Thymus (tissue), 11 donors: Measurements from ENCODE around the gene BCAT1. TPM values are rescaled to one million over a fixed set of nuclear protein-coding genes. Genes with fewer than 3 reads are reported as not detected.

ENCODE experiments used
- DNase-seq, 9 donors: peaks; one replicate each; pipeline ENCODE4 v3.0.0-alpha.2; 2013; ENCODE audit warnings: low spot score in 9 of 9, low read depth in 6 of 9, missing footprints in 1 of 9
- H3K27ac ChIP-seq, 2 donors: one replicate each; pipeline ENCODE4 v1.5.1; 2013; ENCODE audit warnings: control low read depth in 1 of 2, low read depth in 1 of 2, low read length in 1 of 2, mild to moderate bottlenecking in 1 of 2, moderate library complexity in 1 of 2
- H3K27me3 ChIP-seq, 2 donors: one replicate each; pipeline ENCODE4 v1.5.1; 2013; ENCODE audit warnings: low read length in 1 of 2; ENCODE audit not compliant: control insufficient read depth in 2 of 2, insufficient read depth in 1 of 2
- H3K36me3 ChIP-seq, 2 donors: one replicate each; pipeline ENCODE4 v1.5.1; 2013; ENCODE audit warnings: low read length in 1 of 2, mild to moderate bottlenecking in 1 of 2, moderate library complexity in 1 of 2; ENCODE audit not compliant: control insufficient read depth in 2 of 2, insufficient read depth in 2 of 2
- H3K4me1 ChIP-seq, 2 donors: one replicate each; pipeline ENCODE4 v1.5.1; 2013; ENCODE audit warnings: low read length in 2 of 2; ENCODE audit not compliant: control insufficient read depth in 2 of 2, insufficient read depth in 2 of 2
- H3K4me3 ChIP-seq, 2 donors: one replicate each; pipeline ENCODE4 v1.5.1; 2013; ENCODE audit warnings: low read length in 2 of 2, control low read depth in 1 of 2, mild to moderate bottlenecking in 1 of 2
- H3K9me3 ChIP-seq, 2 donors: one replicate each; pipeline ENCODE4 v1.5.1; 2013; ENCODE audit warnings: low read length in 1 of 2, mild to moderate bottlenecking in 1 of 2; ENCODE audit not compliant: control insufficient read depth in 2 of 2, insufficient read depth in 1 of 2
- WGBS: extraction: QIAGEN DNeasy Blood & Tissue Kit; methylation state at CpG from one replicate; pipeline ENCODE4 v1.1.7; 2013; 5-methylcytosine and 5-hydroxymethylcytosine counted together
- polyA plus RNA-seq: library from polyadenylated mRNA; stranded (reverse); fragments of 200-250 nt; gene quantifications from one replicate; pipeline ENCODE4 v1.2.3, GENCODE V29; 2013
- total RNA-seq: library from RNA; stranded (reverse); fragments of 120-200 nt; gene quantifications from one replicate; pipeline ENCODE4 v1.2.4, GENCODE V29; 2013
- donor health status: healthy.

Gene BCAT1
- total and polyA plus RNA-seq, 2 donors: 6.0 to 18.5 TPM

DNA sequence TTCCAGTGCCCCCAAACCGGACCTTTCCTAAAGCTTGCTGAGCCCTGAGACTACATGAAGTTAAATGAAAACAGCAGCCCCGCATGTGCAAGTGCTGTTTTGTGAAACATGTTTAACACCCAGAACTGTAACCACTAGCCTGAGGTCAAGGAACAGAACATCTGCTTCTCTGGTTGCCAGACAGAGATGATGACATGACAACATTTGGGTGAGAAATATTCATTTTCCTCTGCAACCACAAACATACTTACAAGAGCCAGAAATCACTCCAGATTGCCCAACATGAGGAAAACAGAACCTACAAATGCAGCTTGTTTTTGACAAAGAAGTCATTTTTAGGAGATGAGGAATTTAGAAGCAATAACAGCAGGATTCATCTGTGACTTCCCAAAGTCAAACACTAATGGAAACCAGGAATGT lies 110.4 kb downstream of the BCAT1 start:
- peak in 1 of 9 donors; percentile 28 for DNase-seq
- Histone ChIP-seq H3K4me1 (no peaks in the 10 kb centered on the region), H3K36me3 (peaks cover 0 to 5% of the 10 kb centered on the region in 2 donors), H3K27me3 (no peaks in the 10 kb centered on the region), H3K9me3 (no peaks in the 10 kb centered on the region), H3K4me3 (no peak overlapping the region), H3K27ac (no peak overlapping the region)
- 29% methylated on average over 2 of the region's 2 CpGs for WGBS

DNA sequence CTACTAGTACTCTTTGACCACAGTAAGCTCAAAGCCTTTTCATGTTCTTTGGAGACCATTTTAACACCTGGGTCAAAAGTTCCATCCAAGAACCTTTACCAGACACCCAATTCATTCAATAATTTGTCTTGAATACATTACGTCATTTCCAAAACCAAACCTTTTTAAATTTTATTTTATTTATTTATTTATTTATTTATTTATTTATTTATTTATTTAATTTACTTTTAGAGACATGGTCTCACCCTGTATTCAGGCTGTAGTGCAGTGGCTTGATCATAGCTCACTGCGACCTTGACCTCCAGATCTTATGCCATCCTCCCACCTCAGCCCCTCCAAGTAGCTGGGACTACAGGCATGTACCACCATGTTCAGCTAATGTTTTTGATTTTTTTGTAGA lies 113.5 kb downstream of the BCAT1 start:
- DNase-seq: no peak
- over 99% methylated on average over 2 of the region's 2 CpGs for WGBS
- Histone ChIP-seq H3K4me1 (no peaks in the 10 kb centered on the region), H3K4me3 (no peak overlapping the region), H3K27ac (no peak overlapping the region), H3K36me3 (no peaks in the 10 kb centered on the region), H3K27me3 (no peaks in the 10 kb centered on the region), H3K9me3 (no peaks in the 10 kb centered on the region)

DNA sequence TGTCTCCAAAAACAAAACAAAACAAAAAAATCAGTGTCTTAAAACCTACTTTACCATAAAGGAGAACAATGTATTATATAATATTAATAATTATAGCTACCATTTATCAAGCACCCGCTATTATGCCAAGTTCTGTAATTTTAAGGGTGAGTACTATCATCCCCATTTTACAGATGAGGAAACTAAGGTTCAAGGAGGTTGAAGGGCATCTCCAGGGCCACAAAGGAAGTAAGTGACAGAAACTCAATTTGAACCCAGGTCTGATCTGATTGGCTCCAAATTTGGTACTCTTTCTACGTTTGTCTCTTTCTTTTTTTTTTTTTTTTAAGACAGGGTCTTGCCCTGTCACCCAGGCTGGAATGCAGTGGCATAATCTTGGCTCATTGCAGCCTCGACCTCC lies 115.4 kb downstream of the BCAT1 start:
- Histone ChIP-seq H3K4me3 (no peak overlapping the region), H3K36me3 (no peaks in the 10 kb centered on the region), H3K4me1 (no peaks in the 10 kb centered on the region), H3K27me3 (no peaks in the 10 kb centered on the region), H3K27ac (no peak overlapping the region), H3K9me3 (no peaks in the 10 kb centered on the region)
- DNase-seq: no peak
- over 99% methylated on average over 3 of the region's 3 CpGs for WGBS

DNA sequence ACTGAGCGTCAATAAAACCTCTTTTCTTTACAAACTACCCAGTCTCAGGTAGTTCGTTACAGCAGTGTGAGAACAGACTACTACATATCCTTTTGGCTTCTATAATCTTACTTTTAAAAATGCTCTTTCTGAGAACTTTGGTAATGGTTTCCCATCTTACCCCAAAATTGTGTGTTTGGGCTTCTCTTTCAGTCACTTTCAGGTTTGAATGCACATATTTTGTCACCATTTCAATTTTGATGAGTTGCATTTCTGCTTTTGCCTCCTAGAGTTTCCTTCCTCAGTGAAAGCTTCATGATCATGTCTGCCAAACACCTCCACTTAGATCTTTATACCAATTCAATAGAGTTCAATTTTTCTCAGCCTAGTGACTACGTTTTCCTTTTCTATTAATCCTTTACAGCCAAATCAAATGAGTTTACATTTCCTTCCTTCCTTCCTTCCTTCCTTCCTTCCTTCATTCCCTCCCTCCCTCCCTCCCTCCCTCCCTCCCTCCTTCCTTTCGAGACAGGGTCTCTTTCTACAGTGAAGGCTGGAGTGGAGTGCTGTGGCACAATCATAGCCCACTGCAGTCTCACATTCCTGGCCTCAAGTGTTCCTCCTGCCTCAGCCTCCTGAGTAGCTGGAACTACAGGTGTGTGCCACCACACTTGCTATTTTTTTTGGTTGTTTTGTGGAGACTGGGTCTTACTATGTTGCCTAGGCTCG lies 124.9 kb downstream of the BCAT1 start:
- WGBS: 79% methylated on average over 5 of the region's 5 CpGs

DNA sequence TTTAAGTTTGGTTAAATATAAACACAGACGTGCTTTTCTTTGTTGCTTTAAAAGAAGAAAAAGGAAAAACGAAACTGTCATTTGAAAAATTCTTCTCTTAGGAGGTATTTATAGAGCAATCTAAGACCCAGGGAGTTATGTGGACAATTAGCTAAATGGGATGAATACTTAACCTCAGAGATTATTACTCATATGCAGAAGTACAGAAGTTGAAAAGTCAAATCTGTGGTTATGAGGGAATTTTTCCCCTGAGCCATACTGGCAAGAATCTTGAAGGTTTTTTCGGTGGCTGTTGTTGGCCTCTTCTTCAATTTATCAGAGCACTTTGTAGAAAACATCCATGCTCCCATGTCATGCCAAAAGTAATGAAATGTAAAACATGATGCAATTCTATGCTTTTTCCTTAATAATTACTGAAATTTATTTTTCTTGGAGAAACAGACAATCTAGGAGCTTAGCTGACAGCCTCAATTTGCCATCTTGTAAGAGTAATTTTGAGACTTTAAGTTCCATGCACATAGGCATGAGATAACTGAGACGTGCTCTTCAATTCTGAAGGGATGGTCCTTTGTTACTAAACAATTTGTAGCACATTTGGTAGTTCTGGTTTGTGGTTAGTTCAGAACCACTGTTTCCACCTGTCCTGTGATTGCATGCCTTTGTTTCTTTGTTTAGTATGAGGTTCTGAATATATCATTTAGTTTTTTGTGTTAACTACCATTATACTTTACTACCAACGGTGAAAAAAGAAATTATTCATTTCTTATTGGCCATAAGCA lies 126.6 kb downstream of the BCAT1 start:
- Histone ChIP-seq H3K9me3 (no peaks in the 10 kb centered on the region), H3K27me3 (no peaks in the 10 kb centered on the region), H3K4me3 (no peak overlapping the region), H3K27ac (no peak overlapping the region), H3K36me3 (peaks cover 0 to 2% of the 10 kb centered on the region in 2 donors), H3K4me1 (no peaks in the 10 kb centered on the region)
- WGBS: 94% methylated on average over 5 of the region's 5 CpGs
- no peak for DNase-seq

More for the DNA sequence above, 124.9 kb downstream of the BCAT1 start:
- Histone ChIP-seq H3K4me1 (no peaks in the 10 kb centered on the region), H3K4me3 (no peak overlapping the region), H3K9me3 (no peaks in the 10 kb centered on the region), H3K27ac (no peak overlapping the region), H3K27me3 (no peaks in the 10 kb centered on the region), H3K36me3 (peaks cover 0 to 2% of the 10 kb centered on the region in 2 donors)
- no peak for DNase-seq

DNA sequence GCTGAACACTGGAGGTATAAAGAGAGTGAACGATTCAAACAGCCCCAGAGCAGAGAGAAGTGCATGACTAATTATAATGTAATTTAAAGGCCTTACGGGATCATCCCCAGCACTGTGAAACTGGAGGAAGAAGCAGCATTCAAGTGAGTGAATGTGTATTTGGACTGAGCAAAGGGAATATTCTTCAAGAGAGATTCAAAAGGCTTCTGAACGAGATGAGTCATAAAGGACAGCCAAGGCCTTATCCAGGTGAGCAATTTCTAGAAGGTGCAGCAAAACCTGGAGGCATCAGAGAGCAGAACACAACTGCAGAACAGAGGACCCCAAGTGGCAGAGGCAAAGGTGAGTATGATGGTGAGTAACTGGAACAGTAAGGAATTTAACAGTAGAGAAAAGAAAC lies 127.2 kb downstream of the BCAT1 start:
- Histone ChIP-seq H3K27me3 (no peaks in the 10 kb centered on the region), H3K36me3 (peaks cover 0 to 2% of the 10 kb centered on the region in 2 donors), H3K4me1 (no peaks in the 10 kb centered on the region), H3K4me3 (no peak overlapping the region), H3K27ac (no peak overlapping the region), H3K9me3 (no peaks in the 10 kb centered on the region)
- no peak for DNase-seq
- 96% methylated on average over 3 of the region's 3 CpGs for WGBS

DNA sequence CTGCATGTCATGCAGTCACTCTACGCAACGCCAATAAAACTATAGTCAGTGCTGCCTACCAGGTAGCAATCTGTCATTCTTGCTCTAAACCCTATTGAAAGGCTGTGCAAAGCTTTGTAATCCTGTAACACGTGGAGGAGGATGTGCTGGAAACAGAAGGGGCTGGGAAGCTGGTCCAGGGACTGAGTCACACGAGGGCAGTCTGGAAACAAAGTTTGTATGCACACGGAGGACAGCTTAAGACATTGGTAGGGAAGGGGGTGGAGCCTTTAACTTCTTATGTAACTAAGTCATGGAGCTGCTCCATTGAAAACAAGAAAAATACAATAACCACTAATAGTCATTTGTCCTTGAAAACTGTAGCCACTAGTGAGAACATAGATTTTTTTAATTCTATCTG lies 128.0 kb downstream of the BCAT1 start:
- 96% methylated on average over 5 of the region's 5 CpGs for WGBS
- no peaks in the 10 kb centered on the region for H3K9me3 ChIP-seq
- H3K4me1 ChIP-seq: no peaks in the 10 kb centered on the region
- no peak overlapping the region for H3K4me3 ChIP-seq
- no peak overlapping the region for H3K27ac ChIP-seq
- H3K27me3 ChIP-seq: no peaks in the 10 kb centered on the region
- peaks cover 0 to under 1% of the 10 kb centered on the region in 2 donors for H3K36me3 ChIP-seq
- no peak for DNase-seq

DNA sequence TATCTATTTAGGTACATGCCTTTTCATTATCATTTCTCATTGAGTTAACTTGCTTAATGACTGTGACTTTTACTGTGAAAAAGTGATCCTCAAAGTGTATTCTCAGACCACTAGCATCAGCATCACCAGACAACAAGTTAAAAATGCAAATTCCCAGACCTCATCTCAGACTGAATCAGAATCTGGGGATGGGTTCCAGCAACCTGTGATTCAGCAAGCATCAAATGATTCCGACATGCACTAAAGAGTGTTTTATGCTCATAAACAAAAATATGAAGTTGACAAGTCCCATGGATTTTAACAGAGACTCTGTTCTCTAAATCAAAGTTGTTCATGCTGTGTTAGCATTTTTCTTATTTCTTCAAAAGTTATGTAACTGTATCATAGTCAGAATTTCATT lies 130.6 kb downstream of the BCAT1 start:
- H3K9me3 ChIP-seq: no peaks in the 10 kb centered on the region
- H3K4me3 ChIP-seq: no peak overlapping the region
- no peaks in the 10 kb centered on the region for H3K27me3 ChIP-seq
- peaks cover 0 to 5% of the 10 kb centered on the region in 2 donors for H3K4me1 ChIP-seq
- H3K27ac ChIP-seq: no peak overlapping the region
- H3K36me3 ChIP-seq: no peaks in the 10 kb centered on the region
- no peak for DNase-seq
- WGBS: 96% methylated on average over 1 of the region's 1 CpG

DNA sequence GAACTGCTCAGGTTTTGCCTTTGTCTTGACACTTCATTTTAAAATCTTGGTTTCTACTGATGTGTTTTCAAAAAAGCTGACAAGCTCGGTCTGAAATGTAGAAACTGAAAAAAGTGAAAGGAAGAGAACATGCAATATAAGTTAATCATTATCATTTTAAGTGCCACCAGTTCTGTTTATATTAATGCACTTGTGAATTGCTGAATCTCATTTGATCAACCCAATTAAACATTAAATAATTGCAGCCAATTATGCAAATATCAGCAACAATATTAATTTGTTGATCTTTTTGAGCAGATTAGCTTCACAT lies 133.8 kb downstream of the BCAT1 start:
- Histone ChIP-seq H3K4me3 (peak overlapping the region in 1 of 2 donors; percentile 6), H3K36me3 (no peaks in the 10 kb centered on the region), H3K27me3 (no peaks in the 10 kb centered on the region), H3K27ac (peak overlapping the region in 1 of 2 donors; percentile 64), H3K4me1 (peaks cover 0 to 5% of the 10 kb centered on the region in 2 donors), H3K9me3 (no peaks in the 10 kb centered on the region)
- DNase-seq: no peak
- WGBS: 6% methylated on average over 1 of the region's 1 CpG
